NCI-H1105 (cell line): ENCODE data around the gene CCL4.
"Not testable (repeated sequence)": the region's sequence is repeated elsewhere in the genome, so short reads cannot be mapped to it uniquely, and the experiment has no call there.

Experiments used
- DNase-seq: peaks from one replicate; lab custom pipeline; 2025; lab: John Stamatoyannopoulos, UW

CCL4 gene

GRCh38 chr17:36103401-36103975, at the start of gene CCL4:
Gene CCL4, plus strand, starts transcription at chr17:36103827. Its CDS starts 79 bp downstream, at chr17:36103906.
- DNase-seq = not testable (repeated sequence)

GRCh38 chr17:36055171-36055570, 48.5 kb upstream of the CCL4 start:
- DNase-seq = no peak

GRCh38 chr17:36055921-36056520, 47.6 kb upstream of the CCL4 start:
- DNase-seq = no peak

- DNase-seq = no peak
These were observed 45.7 kb upstream of the CCL4 start for GRCh38 chr17:36057911-36058310.

GRCh38 chr17:36059406-36059805, 44.2 kb upstream of the CCL4 start:
- DNase-seq = no peak

GRCh38 chr17:36060816-36061215, 42.8 kb upstream of the CCL4 start:
- DNase-seq = no peak

- no peak for DNase-seq
These were observed 39.7 kb upstream of the CCL4 start, which contains the start of gene CCL18 for GRCh38 chr17:36063786-36064541. Gene CCL18, plus strand, starts transcription at chr17:36064272. Its CDS starts 71 bp downstream, at chr17:36064343.

GRCh38 chr17:36066365-36066985, 37.2 kb upstream of the CCL4 start:
- no peak for DNase-seq

GRCh38 chr17:36068524-36068923, 35.1 kb upstream of the CCL4 start:
- no peak for DNase-seq

- no peak for DNase-seq
These were observed 34.5 kb upstream of the CCL4 start for GRCh38 chr17:36069136-36069535.

- no peak for DNase-seq
These were observed 33.2 kb upstream of the CCL4 start for GRCh38 chr17:36070427-36070826.

- DNase-seq = no peak
These were observed 31.9 kb upstream of the CCL4 start for GRCh38 chr17:36071751-36072150.

GRCh38 chr17:36072431-36073121, 31.1 kb upstream of the CCL4 start:
- peak; percentile 39 for DNase-seq

GRCh38 chr17:36074365-36074764, 29.3 kb upstream of the CCL4 start:
- DNase-seq = no peak

GRCh38 chr17:36081681-36082471, 21.8 kb upstream of the CCL4 start:
- DNase-seq = not testable (repeated sequence)

- not testable (repeated sequence) for DNase-seq
These were observed 21.0 kb upstream of the CCL4 start for GRCh38 chr17:36082482-36083120.

GRCh38 chr17:36083691-36084090, 19.9 kb upstream of the CCL4 start:
- not testable (repeated sequence) for DNase-seq

- no peak for DNase-seq
These were observed 17.9 kb upstream of the CCL4 start for GRCh38 chr17:36085765-36086164.

- no peak for DNase-seq
These were observed 16.8 kb upstream of the CCL4 start for GRCh38 chr17:36086791-36087190.

GRCh38 chr17:36087471-36087870, 16.2 kb upstream of the CCL4 start:
- not testable (repeated sequence) for DNase-seq
